Astrocyte of the spinal cord (primary cell): ENCODE data around the gene RIOK3.

Experiments used
- DNase-seq: peaks from one replicate; pipeline ENCODE4 v3.0.0; 2011; ENCODE audit warnings: low read depth, low spot score
- H3K4me3 ChIP-seq: 2 replicates; pipeline ENCODE4 v1.5.1; 2011; ENCODE audit warnings: low read depth, mild to moderate bottlenecking, low read length, moderate library complexity
- in situ Hi-C: cut with HindIII; loops from 2 replicates; pipeline ENCODE4 v1.10.0; 2017; ENCODE audit warnings: low sequenced_read_pairs
- TF ChIP-seq, protein P1 (sequence below): IDR thresholded peaks from 2 replicates; pipeline ENCODE4 v1.5.1; 2012; ENCODE audit warnings: low read depth, mild to moderate bottlenecking, low read length, inconsistent platforms

Gene RIOK3

DNA sequence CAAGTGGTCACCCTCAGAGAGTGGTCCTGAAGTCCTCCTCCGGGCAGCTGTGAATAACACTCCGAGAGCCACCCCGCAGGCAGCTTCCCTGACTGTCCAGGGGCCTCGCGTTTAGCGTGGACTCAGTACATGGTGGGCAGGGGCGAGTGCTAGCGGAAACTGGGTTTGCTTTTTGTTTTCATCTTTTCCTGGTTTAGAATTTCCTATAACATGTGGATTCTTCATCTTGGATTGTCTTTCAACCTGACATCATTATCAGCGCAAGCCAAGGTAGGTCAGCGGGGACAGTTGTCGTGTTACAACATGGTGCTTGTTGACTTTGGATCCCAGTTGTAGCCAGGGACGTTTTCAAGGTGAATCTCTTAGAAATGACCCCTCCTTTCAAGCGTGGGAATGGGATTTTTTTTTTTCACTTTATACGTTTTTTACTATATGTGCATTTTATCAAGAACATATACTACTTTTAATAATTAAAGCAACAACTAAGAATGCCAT lies 71.2 kb downstream of the RIOK3 start:
- TF ChIP-seq, protein P1, sequence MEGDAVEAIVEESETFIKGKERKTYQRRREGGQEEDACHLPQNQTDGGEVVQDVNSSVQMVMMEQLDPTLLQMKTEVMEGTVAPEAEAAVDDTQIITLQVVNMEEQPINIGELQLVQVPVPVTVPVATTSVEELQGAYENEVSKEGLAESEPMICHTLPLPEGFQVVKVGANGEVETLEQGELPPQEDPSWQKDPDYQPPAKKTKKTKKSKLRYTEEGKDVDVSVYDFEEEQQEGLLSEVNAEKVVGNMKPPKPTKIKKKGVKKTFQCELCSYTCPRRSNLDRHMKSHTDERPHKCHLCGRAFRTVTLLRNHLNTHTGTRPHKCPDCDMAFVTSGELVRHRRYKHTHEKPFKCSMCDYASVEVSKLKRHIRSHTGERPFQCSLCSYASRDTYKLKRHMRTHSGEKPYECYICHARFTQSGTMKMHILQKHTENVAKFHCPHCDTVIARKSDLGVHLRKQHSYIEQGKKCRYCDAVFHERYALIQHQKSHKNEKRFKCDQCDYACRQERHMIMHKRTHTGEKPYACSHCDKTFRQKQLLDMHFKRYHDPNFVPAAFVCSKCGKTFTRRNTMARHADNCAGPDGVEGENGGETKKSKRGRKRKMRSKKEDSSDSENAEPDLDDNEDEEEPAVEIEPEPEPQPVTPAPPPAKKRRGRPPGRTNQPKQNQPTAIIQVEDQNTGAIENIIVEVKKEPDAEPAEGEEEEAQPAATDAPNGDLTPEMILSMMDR = no peak
- DNase-seq = no peak
- no peak overlapping the region for H3K4me3 ChIP-seq
- in situ Hi-C loops = no loop called here

DNA sequence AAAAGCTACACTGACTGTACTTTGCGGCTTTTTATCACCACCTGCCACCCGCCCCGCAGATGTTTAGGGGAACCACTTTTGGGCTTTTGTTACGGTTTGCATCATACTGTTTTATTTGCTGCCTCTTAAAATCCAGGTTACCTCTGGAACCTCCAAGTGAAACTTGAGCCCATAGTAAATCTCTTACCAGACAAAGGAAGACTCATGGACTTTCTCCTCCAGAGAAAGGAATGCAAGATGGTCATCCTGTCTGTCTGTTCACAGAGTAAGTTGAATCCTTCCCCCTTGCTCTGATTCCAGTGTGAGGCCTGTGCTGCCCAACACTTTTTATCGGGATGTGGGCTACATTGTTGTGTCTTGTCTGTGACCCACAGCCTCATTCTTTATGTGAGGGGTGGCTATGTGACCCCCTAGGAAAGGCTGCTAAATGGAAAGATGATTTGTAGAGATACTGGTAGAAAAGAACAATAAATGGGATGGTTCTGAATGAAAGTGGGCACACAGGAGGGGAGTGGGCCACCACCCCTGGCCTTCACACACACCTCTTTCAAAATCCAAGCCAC lies 73.5 kb downstream of the RIOK3 start:
- in situ Hi-C loops = no loop called here
- DNase-seq = no peak
- no peak overlapping the region for H3K4me3 ChIP-seq
- TF ChIP-seq, protein P1 = no peak

DNA sequence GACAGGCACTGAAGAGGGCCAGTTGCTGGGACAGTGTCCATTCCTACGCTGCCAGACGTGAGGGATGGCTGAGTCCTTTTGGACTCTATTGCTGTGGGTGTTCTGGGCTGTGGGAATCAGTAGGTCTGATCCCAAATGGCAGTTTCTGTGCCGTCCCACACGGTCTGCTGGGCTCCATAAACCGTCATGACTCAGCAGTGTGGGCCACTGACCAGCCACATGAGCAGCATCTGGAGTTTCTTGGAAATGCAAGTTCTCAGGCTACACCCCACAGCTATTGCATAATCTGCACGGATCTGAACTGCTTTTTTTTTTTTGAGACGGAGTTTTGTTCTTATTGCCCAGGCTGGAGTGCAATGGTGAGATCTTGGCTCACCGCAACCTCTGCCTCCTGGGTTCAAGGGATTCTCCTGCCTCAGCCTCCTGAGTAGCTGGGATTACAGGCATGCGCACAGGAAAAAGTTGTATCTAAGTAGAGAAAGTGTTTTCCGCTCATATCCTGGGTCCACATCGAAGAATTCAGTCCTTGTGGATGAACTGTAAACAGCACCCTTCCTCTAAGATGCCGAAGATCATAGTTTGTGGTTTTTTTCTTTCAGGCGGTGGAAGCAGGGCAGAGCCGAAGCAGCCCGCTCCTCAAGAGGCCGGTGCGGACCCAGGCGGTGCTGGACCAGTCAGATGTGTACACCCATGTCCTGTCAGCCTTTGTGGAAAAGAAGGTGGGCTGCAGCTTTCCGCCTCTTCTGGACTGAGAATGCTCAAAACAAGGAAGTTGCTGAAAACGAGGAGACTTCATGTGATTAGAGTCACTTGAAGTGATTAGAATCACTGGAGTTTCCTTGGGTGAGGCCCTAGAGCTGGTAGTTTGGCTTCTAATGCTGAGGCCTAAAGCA lies 75.7 kb downstream of the RIOK3 start:
- H3K4me3 ChIP-seq = no peak overlapping the region
- DNase-seq = no peak
- TF ChIP-seq, protein P1 = no peak
- in situ Hi-C loops = no loop called here

DNA sequence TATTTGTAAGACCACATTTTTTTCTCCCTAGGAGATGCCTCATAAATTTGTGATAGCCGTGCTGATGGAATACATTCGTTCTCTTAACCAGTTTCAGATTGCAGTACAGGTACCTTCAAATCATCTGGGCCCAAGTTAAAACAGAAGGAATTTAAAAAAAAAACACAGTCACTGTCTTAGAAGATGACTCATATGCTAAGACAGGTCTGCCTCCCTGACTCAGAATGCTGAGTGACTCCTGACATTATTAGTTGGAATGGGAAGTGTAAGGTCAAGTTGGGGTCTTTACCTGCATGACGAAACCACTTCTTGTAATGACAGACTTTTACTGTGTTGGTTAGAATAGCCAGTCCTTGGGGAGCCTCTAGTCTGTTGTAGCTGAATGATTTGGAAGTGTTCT lies 76.5 kb downstream of the RIOK3 start:
- in situ Hi-C loops = no loop called here
- H3K4me3 ChIP-seq = no peak overlapping the region
- DNase-seq = peak; percentile 47
- TF ChIP-seq, protein P1 = no peak

DNA sequence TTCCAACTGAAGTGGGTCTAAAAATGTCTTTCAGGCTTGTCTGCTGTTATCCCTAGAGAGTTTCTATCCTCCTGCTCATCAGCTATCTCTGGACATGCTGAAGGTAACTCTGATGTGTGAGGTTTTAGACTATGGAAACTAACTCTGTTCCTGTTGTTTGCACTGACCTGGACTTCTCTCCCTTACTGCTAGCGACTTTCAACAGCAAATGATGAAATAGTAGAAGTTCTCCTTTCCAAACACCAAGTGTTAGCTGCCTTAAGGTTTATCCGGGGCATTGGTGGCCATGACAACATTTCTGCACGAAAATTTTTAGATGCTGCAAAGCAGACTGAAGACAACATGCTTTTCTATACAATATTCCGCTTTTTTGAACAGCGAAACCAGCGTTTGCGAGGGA lies 77.1 kb downstream of the RIOK3 start:
- no peak for DNase-seq
- TF ChIP-seq, protein P1 = no peak
- in situ Hi-C loops = no loop called here
- no peak overlapping the region for H3K4me3 ChIP-seq

DNA sequence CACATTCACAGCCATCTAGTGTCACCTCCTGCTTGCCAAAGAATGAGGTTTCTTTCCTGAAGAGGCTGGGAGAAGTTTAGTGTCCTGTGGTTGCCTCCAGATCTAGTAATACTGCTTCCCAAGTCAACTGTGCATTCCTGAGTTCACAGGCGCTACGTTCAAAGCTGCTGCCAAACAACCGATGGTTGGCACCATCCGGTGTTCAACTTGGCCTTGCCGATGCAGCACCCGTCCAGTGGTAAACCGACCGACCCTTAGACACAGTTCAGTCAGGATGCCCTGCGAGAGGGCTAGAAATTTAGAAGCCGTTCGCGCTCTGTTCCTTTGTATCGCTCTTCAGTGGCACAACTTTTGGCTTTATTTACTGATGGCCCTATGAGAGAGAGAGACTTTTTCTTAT lies 78.8 kb downstream of the RIOK3 start:
- DNase-seq = no peak
- in situ Hi-C loops = no loop called here
- H3K4me3 ChIP-seq = no peak overlapping the region
- TF ChIP-seq, protein P1 = no peak
